Measurements from ENCODE around the gene ATG7. TPM values are rescaled to one million over a fixed set of nuclear protein-coding genes. Genes with fewer than 3 reads are reported as not detected.

ATG7 gene
- total RNA-seq, 1 donor from 2014 or later, result 53.5 TPM

DNA sequence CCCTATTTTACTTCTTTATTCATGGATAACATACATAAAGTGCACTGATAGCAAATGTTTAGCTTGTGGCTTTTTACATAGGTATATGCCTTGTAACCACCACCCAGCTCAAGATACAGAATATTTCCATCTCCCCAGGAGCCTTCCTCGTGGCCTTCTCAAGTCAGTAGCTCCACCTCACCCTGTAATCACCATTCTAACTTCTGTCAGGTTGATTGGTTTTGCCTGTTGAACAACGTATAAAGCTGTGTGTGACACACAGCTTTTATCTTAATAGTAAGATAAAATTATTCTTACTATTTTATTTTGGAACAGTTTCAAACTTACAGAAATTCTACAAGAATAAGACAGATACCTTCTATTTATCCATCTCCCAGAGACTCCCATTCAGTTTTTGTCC lies 13.3 kb downstream of the ATG7 start:
- Mint-ChIP-seq H3K9me3 (no peaks in the 10 kb centered on the region), H3K27me3 (ENCODE audit: insufficient read depth, low read depth) (peaks cover 2% of the 10 kb centered on the region), H3K4me1 (peaks cover 5% of the 10 kb centered on the region), H3K27ac (no peak overlapping the region), H3K4me3 (no peak overlapping the region), H3K36me3 (no peaks in the 10 kb centered on the region)
- Histone ChIP-seq H3K9ac (no peak overlapping the region), H3K9me3 (ENCODE audit: low read depth) (no peaks in the 10 kb centered on the region), H3K27ac (no peak overlapping the region), H3K36me3 (no peaks in the 10 kb centered on the region), H4K20me1 (ENCODE audit: low read depth) (no peaks in the 10 kb centered on the region), H3K27me3 (no peaks in the 10 kb centered on the region), H3F3A (ENCODE audit: low read depth) (no peaks in the 10 kb centered on the region), H2AFZ (replicated peaks) (no peak overlapping the region), H3K4me1 (no peaks in the 10 kb centered on the region), H3K4me3 (no peak overlapping the region), H3K79me2 (ENCODE audit: low read depth) (no peaks in the 10 kb centered on the region), H3K4me2 (no peak overlapping the region)
- TF ChIP-seq, protein P1, sequence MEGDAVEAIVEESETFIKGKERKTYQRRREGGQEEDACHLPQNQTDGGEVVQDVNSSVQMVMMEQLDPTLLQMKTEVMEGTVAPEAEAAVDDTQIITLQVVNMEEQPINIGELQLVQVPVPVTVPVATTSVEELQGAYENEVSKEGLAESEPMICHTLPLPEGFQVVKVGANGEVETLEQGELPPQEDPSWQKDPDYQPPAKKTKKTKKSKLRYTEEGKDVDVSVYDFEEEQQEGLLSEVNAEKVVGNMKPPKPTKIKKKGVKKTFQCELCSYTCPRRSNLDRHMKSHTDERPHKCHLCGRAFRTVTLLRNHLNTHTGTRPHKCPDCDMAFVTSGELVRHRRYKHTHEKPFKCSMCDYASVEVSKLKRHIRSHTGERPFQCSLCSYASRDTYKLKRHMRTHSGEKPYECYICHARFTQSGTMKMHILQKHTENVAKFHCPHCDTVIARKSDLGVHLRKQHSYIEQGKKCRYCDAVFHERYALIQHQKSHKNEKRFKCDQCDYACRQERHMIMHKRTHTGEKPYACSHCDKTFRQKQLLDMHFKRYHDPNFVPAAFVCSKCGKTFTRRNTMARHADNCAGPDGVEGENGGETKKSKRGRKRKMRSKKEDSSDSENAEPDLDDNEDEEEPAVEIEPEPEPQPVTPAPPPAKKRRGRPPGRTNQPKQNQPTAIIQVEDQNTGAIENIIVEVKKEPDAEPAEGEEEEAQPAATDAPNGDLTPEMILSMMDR (IDR thresholded peaks at IDR 0.05), result no peak
- no peak for TF ChIP-seq EZH2phosphoT487 (IDR thresholded peaks at IDR 0.05)
- no peak for TF ChIP-seq EZH2 (IDR thresholded peaks at IDR 0.05)
- DNase-seq (ENCODE audit: low spot score), result no peak

DNA sequence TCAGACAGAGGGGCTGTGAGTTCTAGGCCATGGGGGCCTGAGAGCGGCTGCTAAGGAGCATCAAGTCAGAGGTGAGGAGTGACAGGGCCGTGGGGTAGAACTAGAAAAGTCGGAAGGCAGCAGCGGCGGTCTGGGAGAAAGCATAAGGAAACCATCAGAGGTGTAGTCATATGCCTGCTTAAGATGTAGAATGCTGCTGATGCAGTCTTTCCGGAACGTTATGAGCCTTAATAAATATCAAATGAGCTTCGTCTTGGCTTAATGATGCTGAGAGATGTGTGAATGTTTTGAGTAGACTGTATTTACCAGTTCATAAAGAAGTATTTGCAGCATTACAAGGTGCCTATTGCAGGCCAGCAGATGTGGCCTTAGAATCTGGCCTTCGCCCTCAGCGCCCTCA lies 15.2 kb downstream of the ATG7 start:
- Mint-ChIP-seq H3K27me3 (ENCODE audit: insufficient read depth, low read depth) (peaks cover 2% of the 10 kb centered on the region), H3K4me1 (peaks cover 5% of the 10 kb centered on the region), H3K4me3 (no peak overlapping the region), H3K27ac (no peak overlapping the region), H3K9me3 (no peaks in the 10 kb centered on the region), H3K36me3 (no peaks in the 10 kb centered on the region)
- no peak for DNase-seq (ENCODE audit: low spot score)
- H3F3A ChIP-seq (ENCODE audit: low read depth), result no peaks in the 10 kb centered on the region
- no peak overlapping the region for H3K4me2 ChIP-seq
- H3K4me1 ChIP-seq, result no peaks in the 10 kb centered on the region
- peak overlapping the region; percentile 6 for H3K9ac ChIP-seq
- no peak overlapping the region for H3K4me3 ChIP-seq
- H3K27me3 ChIP-seq, result no peaks in the 10 kb centered on the region
- no peaks in the 10 kb centered on the region for H3K9me3 ChIP-seq (ENCODE audit: low read depth)
- H3K36me3 ChIP-seq, result no peaks in the 10 kb centered on the region
- H3K27ac ChIP-seq, result no peak overlapping the region
- H4K20me1 ChIP-seq (ENCODE audit: low read depth), result no peaks in the 10 kb centered on the region
- H3K79me2 ChIP-seq (ENCODE audit: low read depth), result no peaks in the 10 kb centered on the region
- TF ChIP-seq EZH2phosphoT487 (IDR thresholded peaks at IDR 0.05) (no peak), EZH2 (IDR thresholded peaks at IDR 0.05) (no peak)
- no peak overlapping the region for H2AFZ ChIP-seq (replicated peaks)

DNA sequence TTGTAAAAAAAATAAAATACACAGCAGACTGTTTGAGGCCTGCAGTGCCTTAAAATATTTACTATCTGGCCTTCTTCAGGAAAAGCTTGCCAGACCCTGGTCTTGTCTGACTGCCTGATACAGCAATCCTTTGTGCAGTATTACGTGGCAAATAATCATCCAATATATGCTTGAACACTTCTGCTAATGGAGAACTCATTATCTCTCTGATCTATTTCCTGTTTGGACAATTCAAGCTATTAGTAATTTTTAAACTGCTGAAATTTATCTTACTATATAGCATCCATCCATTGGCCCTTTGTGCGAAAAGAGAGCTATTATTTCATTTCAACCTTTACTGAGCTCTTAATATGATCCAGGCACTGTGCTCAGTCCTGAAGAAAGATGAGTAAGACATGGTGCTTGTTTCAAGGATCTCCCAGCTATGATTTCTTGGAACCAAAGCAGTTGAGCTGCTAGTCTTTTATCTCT lies 15.9 kb downstream of the ATG7 start:
- peaks cover 5% of the 10 kb centered on the region for H3K4me1 Mint-ChIP-seq
- Histone ChIP-seq H3K79me2 (ENCODE audit: low read depth) (no peaks in the 10 kb centered on the region), H3K4me2 (no peak overlapping the region), H2AFZ (replicated peaks) (no peak overlapping the region), H3K4me3 (no peak overlapping the region), H4K20me1 (ENCODE audit: low read depth) (no peaks in the 10 kb centered on the region), H3K4me1 (no peaks in the 10 kb centered on the region), H3K36me3 (no peaks in the 10 kb centered on the region), H3F3A (ENCODE audit: low read depth) (no peaks in the 10 kb centered on the region), H3K9me3 (ENCODE audit: low read depth) (no peaks in the 10 kb centered on the region), H3K27ac (no peak overlapping the region), H3K9ac (no peak overlapping the region), H3K27me3 (no peaks in the 10 kb centered on the region)
- no peak for DNase-seq (ENCODE audit: low spot score)
- H3K27ac Mint-ChIP-seq, result no peak overlapping the region
- H3K9me3 Mint-ChIP-seq, result no peaks in the 10 kb centered on the region
- H3K36me3 Mint-ChIP-seq, result no peaks in the 10 kb centered on the region
- no peak for TF ChIP-seq EZH2 (IDR thresholded peaks at IDR 0.05)
- TF ChIP-seq, protein P1 (IDR thresholded peaks at IDR 0.05), result no peak
- TF ChIP-seq EZH2phosphoT487 (IDR thresholded peaks at IDR 0.05), result no peak
- H3K4me3 Mint-ChIP-seq, result no peak overlapping the region
- peaks cover 2% of the 10 kb centered on the region for H3K27me3 Mint-ChIP-seq (ENCODE audit: insufficient read depth, low read depth)

DNA sequence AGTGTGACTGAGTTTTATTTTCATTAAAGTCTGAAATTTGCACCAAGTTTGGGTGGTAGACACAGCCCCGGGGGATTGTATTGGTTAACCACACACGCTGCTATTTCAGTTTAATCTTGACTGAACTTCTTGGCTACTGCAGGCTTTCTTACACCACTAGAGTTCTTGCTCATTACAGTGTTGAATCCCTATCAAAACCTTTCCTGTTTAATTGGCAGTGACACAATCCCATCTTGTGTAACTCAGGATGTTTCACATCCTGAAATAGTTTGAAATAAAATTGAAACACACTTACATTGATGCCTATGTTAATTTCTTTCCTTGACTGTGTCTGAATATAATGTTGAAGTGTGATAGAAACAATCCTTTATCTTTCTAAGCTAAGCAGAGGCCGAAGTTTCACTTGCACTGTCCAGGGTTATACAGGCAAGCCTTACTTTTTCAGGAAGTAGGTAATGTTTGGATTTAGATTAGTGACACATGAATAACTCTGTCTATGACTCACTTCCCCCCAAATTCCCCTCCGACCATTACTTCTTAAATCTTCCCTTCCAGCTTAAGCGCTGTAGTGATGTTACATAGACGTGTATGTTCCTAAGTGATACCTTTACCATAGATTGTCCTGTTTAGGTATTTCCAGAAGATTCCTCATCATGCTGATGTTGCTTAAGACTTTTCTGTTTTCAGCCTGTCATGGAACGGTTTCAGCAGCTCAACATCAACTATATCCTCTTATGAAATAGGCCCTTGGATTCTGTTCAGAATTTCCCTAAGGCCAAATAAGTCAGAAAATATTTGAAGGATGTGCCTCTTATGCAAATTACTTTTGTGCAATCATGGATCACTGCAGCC lies 16.8 kb downstream of the ATG7 start:
- Histone ChIP-seq H3K79me2 (ENCODE audit: low read depth) (no peaks in the 10 kb centered on the region), H3K9ac (no peak overlapping the region), H3K27me3 (no peaks in the 10 kb centered on the region), H3K4me2 (no peak overlapping the region), H3F3A (ENCODE audit: low read depth) (no peaks in the 10 kb centered on the region), H3K4me1 (no peaks in the 10 kb centered on the region), H2AFZ (replicated peaks) (no peak overlapping the region), H3K27ac (no peak overlapping the region), H3K36me3 (no peaks in the 10 kb centered on the region), H3K4me3 (no peak overlapping the region), H4K20me1 (ENCODE audit: low read depth) (no peaks in the 10 kb centered on the region), H3K9me3 (ENCODE audit: low read depth) (no peaks in the 10 kb centered on the region)
- peaks cover 2% of the 10 kb centered on the region for H3K27me3 Mint-ChIP-seq (ENCODE audit: insufficient read depth, low read depth)
- H3K36me3 Mint-ChIP-seq, result no peaks in the 10 kb centered on the region
- H3K9me3 Mint-ChIP-seq, result no peaks in the 10 kb centered on the region
- no peak for TF ChIP-seq EZH2 (IDR thresholded peaks at IDR 0.05)
- no peak for TF ChIP-seq EZH2phosphoT487 (IDR thresholded peaks at IDR 0.05)
- TF ChIP-seq, protein P1 (IDR thresholded peaks at IDR 0.05), result no peak
- H3K4me3 Mint-ChIP-seq, result no peak overlapping the region
- H3K27ac Mint-ChIP-seq, result peak overlapping the region; percentile 16
- no peak for DNase-seq (ENCODE audit: low spot score)
- peaks cover 5% of the 10 kb centered on the region for H3K4me1 Mint-ChIP-seq

Measured in neural progenitor cell (in vitro differentiated cells).